ENCODE measurements around the gene GTPBP6.
"Not testable (repeated sequence)": the region's sequence is repeated elsewhere in the genome, so short reads cannot be mapped to it uniquely, and the experiment has no call there.

Gene GTPBP6

DNA sequence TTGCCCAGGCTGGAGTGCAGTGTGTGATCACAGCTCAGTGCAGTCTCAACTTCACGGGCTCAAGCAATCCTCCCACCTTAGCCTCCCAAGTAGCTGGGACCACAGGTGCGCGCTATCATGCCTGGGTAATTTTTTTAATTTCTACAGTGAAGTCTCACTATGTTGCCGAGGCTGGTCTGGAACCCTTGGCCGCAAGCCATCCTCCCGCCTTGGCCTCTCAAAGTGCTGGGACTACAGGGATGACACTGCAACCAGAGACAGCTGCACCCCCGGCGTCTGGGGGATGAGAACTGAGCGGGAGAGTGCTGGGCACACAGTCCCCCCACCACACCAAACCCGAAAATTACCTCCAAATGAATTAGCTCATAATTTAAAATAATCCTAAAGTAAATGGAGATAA, 33.1 kb upstream of the GTPBP6 start:
- DNase-seq = no peak

- not testable (repeated sequence) for DNase-seq
Observed at GRCh38 chrX:351324-351641, 32.7 kb upstream of the GTPBP6 start.

DNA sequence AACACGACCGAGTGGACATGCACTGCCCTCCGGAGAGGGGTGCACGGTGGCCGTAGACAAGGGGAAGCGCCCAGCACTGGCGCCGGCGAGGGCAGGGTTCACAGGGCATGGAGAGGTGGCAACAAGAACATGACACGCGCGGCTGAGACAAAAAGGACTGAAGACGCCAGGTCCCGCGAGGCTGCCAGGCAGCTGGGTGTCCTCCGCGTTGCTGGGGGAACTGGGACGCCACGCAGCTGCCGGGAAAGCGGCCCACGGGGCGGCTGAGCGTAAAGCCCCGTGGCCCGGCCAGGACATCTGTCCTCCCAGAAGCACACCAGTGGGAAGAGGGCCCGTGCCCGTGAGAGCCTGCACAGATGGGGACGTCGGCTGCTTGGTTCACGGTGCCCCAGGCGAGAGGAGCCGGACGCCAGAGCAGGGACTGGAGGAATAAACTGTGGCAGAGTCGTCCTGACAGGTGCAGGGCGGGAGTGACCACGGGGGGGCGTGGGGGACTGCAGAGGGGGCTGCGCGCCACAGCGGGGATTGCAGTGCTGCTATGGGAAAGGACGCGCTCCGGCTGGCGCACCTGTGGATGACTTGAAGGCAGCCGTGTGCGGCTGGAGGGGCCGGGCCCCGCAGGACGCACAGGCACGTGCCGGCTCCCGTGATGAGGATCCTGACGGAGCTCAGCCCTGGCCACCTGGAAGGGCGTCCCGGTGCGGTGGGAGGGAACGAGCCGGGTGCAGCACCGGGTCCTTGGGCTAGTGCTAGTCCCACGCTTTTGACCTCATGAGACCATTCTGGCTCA, 32.1 kb upstream of the GTPBP6 start:
- no peak for DNase-seq

DNA sequence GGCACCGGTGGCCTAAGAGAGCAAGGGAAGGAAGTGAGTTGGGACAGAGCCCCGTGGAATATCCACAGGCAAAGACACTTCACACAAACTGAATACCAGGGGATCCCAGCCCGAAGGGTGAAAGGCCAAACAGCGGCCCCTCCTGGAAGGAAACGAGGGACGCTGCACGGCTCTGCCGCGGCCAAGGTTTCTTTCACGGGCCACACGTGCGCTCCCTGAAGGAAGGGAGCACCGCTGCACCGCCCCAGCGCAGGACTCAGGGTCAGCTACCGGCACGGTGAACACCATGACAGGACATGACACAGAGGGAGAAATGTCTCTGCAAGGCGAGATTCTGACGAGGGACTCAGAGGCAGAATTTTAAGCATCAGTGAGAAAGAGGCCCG, 31.5 kb upstream of the GTPBP6 start:
- no peak for DNase-seq

DNA sequence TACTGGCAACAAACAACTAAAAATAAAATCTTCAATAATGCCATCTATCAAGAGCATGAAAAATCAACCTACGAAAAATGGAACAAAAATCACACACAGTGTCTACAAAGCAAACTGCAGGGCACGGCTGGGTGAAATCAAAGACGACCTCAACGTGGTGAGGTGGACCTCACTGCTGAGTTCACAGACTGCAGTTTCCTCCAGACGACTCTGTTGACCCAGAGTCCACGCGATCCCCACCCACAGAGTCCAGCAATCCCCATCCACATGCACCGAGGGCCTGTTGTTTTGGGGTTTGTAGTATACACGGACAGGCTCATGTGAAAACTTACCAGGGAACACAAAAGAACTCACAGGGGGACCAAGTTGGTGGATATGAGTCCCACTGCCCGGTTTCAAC, 31.1 kb upstream of the GTPBP6 start:
- no peak for DNase-seq

GRCh38 chrX:349196-349595, 30.6 kb upstream of the GTPBP6 start:
- DNase-seq = no peak

- DNase-seq = no peak
Observed at GRCh38 chrX:348461-349117, 30.0 kb upstream of the GTPBP6 start.

GRCh38 chrX:347351-348117, 28.9 kb upstream of the GTPBP6 start:
- DNase-seq = no peak

GRCh38 chrX:346034-346813, 27.6 kb upstream of the GTPBP6 start:
- no peak for DNase-seq

GRCh38 chrX:345020-345925, 26.7 kb upstream of the GTPBP6 start:
- DNase-seq = no peak

- DNase-seq = no peak
Observed at GRCh38 chrX:344371-344901, 25.8 kb upstream of the GTPBP6 start.

DNA sequence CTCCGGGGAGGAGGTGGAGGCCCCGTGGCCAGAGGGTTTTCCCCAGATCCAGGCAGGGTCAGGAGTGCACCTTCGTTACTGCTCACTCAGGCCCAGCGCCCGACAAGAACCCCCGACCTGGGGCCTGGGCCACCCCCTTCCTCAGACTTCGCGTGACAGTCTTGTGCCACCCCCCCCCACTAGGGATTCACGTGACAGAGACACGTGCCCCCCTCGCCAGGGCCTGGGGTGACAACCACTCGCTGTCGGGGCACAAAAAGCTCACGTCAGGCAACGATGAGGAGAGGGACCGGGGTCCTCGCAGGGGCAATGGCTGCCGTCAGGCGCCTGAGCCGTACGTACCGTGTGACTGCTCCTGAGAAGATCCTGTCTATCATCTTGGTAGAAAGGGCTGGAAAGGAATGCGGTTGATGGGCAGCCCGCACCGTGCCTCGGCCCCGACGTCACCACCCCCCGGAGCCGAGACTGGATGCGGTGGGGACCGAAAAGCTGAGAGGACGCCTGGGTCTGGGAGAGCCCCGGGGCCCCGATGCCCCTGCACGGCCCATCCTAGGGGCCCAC, 23.0 kb upstream of the GTPBP6 start:
- DNase-seq = no peak

- no peak for DNase-seq
Observed at GRCh38 chrX:340641-341423, 22.2 kb upstream of the GTPBP6 start.

DNA sequence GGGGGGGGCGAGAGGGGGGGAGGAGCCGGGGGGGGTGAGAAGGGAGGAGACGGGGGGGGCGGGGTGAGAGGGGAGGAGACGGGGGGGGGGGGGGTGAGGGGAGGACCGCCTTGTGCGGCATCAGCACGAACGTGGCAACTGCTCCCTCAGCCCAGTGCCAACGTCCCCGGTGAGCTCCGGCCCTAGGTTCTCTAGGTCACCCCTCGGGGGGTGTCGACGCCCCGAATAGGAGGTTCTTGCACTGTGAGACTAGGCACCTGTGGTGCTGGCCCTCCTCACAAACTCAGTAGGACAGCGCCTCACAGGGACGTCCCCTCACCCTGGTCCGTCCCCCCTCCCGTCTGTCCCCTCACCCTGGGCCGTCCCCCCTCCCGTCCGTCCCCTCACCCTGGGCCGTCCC, 21.5 kb upstream of the GTPBP6 start:
- DNase-seq = no peak

- DNase-seq = no peak
Observed at GRCh38 chrX:338836-339400, 20.3 kb upstream of the GTPBP6 start.

DNA sequence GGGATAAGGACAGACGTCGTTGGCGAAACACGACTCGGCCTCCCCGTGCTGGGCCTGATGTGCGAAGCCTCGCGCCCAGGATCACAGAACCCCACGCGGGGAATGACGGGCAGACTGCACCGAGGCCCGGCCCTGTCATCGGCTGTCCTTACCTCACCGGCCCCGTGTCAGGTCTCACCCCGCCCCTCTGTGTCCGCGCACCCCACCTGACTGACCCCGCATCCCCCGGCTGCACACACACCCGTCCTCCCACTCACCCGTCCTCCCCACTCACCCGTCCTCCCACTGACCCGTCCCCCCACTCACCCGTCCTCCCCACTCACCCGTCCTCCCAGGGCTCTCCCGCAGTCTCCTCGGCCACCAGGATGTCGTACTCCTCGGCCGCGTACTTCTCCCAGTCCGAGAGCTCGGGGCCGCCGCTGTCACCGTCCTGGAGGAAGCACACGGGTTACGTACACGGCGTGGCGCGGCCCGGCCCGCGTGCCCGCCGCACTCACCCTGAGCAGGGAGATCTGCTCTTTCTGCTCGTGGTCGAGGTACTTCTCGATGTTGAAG, 19.8 kb upstream of the GTPBP6 start:
- DNase-seq = no peak

GRCh38 chrX:337331-337831, 18.8 kb upstream of the GTPBP6 start:
- no peak for DNase-seq

DNA sequence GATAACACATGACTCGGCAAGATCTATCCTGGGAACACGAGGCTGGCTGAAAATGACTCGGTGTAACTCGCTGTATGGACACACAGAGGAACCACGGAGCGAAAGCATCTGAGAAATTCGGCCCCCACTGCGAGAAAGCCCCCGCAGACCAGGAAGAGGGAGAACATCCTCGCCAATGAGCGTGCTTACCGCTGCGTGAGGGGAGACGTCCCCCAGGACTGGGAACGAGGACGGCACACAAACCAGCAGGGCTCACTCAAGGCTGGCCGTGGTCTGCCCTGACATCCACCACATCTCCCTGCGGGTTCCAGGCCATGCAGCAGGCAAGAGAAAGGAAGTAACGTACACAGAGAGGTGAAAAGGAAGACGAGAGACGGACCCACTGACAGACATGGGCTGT, 17.6 kb upstream of the GTPBP6 start:
- no peak for DNase-seq

GRCh38 chrX:335758-336155, 17.2 kb upstream of the GTPBP6 start:
- no peak for DNase-seq
